Ectodermal cell (in vitro differentiated cells): ENCODE results near the gene RNF4.
"Not testable (repeated sequence)": the region's sequence is repeated elsewhere in the genome, so short reads cannot be mapped to it uniquely, and the experiment has no call there.

Source experiments
- H3K27ac ChIP-seq: 2 replicates; pipeline ENCODE4 v1.7.0; 2013; ENCODE audit warnings: mild to moderate bottlenecking, low read depth, low read length; ENCODE audit not compliant: insufficient read depth, poor library complexity, severe bottlenecking
- H3K27me3 ChIP-seq: 2 replicates; pipeline ENCODE4 v1.7.0; 2013; ENCODE audit warnings: mild to moderate bottlenecking, low read length; ENCODE audit not compliant: insufficient read depth, control insufficient read depth, poor library complexity, severe bottlenecking
- H3K36me3 ChIP-seq: one replicate; pipeline ENCODE4 v1.7.0; 2013; ENCODE audit warnings: low read length; ENCODE audit not compliant: control insufficient read depth, insufficient read depth
- H3K4me1 ChIP-seq: one replicate; pipeline ENCODE4 v1.7.0; 2013; ENCODE audit warnings: low read length; ENCODE audit not compliant: control insufficient read depth, insufficient read depth
- H3K4me3 ChIP-seq: 2 replicates; pipeline ENCODE4 v1.7.0; 2013; ENCODE audit warnings: low read depth, low read length, control low read depth; ENCODE audit not compliant: insufficient read depth
- H3K9me3 ChIP-seq: 2 replicates; pipeline ENCODE4 v1.7.0; 2013; ENCODE audit warnings: mild to moderate bottlenecking, low read length, moderate library complexity; ENCODE audit not compliant: control insufficient read depth
- WGBS, 2 experiments: methylation state at CpG; one replicate each; pipeline ENCODE4 v1.1.7; 2013; ENCODE audit warnings: missing lambda C conversion rate in 2 of 2; 5-methylcytosine and 5-hydroxymethylcytosine counted together

Gene RNF4

GRCh38 chr4:2507259-2507658 is 38.4 kb downstream of the RNF4 start:
- no peak overlapping the region for H3K27ac ChIP-seq
- no peaks in the 10 kb centered on the region for H3K27me3 ChIP-seq
- no peak overlapping the region for H3K4me3 ChIP-seq
- H3K36me3 ChIP-seq = peaks cover 33% of the 10 kb centered on the region
- no peaks in the 10 kb centered on the region for H3K4me1 ChIP-seq
- 95 to 97% methylated on average over 4 of the region's 4 CpGs for WGBS, 2 experiments
- no peaks in the 10 kb centered on the region for H3K9me3 ChIP-seq

GRCh38 chr4:2507855-2508254 is 38.9 kb downstream of the RNF4 start:
- Histone ChIP-seq H3K27me3 (no peaks in the 10 kb centered on the region), H3K4me3 (no peak overlapping the region), H3K36me3 (peaks cover 38% of the 10 kb centered on the region), H3K27ac (no peak overlapping the region), H3K9me3 (no peaks in the 10 kb centered on the region), H3K4me1 (no peaks in the 10 kb centered on the region)
- 93 to 98% methylated on average over 6 to 7 of the region's 7 CpGs for WGBS, 2 experiments

- 95 to 96% methylated on average over 13 of the region's 13 CpGs for WGBS, 2 experiments
- Histone ChIP-seq H3K4me3 (no peak overlapping the region), H3K36me3 (peaks cover 51% of the 10 kb centered on the region), H3K27ac (no peak overlapping the region), H3K9me3 (no peaks in the 10 kb centered on the region), H3K27me3 (no peaks in the 10 kb centered on the region), H3K4me1 (no peaks in the 10 kb centered on the region)
Measured at GRCh38 chr4:2510351-2511259, 41.7 kb downstream of the RNF4 start.

- H3K36me3 ChIP-seq = peaks cover 50% of the 10 kb centered on the region
- no peak overlapping the region for H3K4me3 ChIP-seq
- WGBS, 2 experiments = 88 to 92% methylated on average over 9 of the region's 9 CpGs
- no peaks in the 10 kb centered on the region for H3K9me3 ChIP-seq
- no peak overlapping the region for H3K27ac ChIP-seq
- no peaks in the 10 kb centered on the region for H3K4me1 ChIP-seq
- no peaks in the 10 kb centered on the region for H3K27me3 ChIP-seq
Measured at GRCh38 chr4:2511645-2512131, 42.8 kb downstream of the RNF4 start.

- peaks cover 46% of the 10 kb centered on the region for H3K36me3 ChIP-seq
Measured at GRCh38 chr4:2512396-2513135, 43.7 kb downstream of the RNF4 start.

GRCh38 chr4:2514193-2514592 is 45.3 kb downstream of the RNF4 start:
- 95 to 97% methylated on average over 9 of the region's 9 CpGs for WGBS, 2 experiments
- not testable (repeated sequence) for H3K27me3 ChIP-seq
- peaks cover 42% of the 10 kb centered on the region for H3K36me3 ChIP-seq

More at GRCh38 chr4:2512396-2513135, 43.7 kb downstream of the RNF4 start:
- Histone ChIP-seq H3K4me3 (no peak overlapping the region), H3K27me3 (no peaks in the 10 kb centered on the region), H3K4me1 (no peaks in the 10 kb centered on the region), H3K9me3 (no peaks in the 10 kb centered on the region), H3K27ac (no peak overlapping the region)
- 96 to 97% methylated on average over 15 of the region's 15 CpGs for WGBS, 2 experiments

GRCh38 chr4:2514944-2515343 is 46.0 kb downstream of the RNF4 start:
- not testable (repeated sequence) for H3K9me3 ChIP-seq, H3K4me3 ChIP-seq, H3K4me1 ChIP-seq, H3K27me3 ChIP-seq, H3K27ac ChIP-seq
- H3K36me3 ChIP-seq = peaks cover 36% of the 10 kb centered on the region
- 96% methylated on average over 11 of the region's 11 CpGs for WGBS, 2 experiments

More at GRCh38 chr4:2514193-2514592, 45.3 kb downstream of the RNF4 start:
- H3K27ac ChIP-seq, H3K9me3 ChIP-seq, H3K4me1 ChIP-seq, H3K4me3 ChIP-seq: not testable (repeated sequence)

GRCh38 chr4:2515830-2516550 is 47.1 kb downstream of the RNF4 start:
- Histone ChIP-seq H3K36me3 (peaks cover 26% of the 10 kb centered on the region), H3K27me3 (no peaks in the 10 kb centered on the region), H3K27ac (no peak overlapping the region), H3K4me3 (no peak overlapping the region), H3K4me1 (no peaks in the 10 kb centered on the region), H3K9me3 (no peaks in the 10 kb centered on the region)
- 92 to 93% methylated on average over 4 of the region's 4 CpGs for WGBS, 2 experiments

GRCh38 chr4:2516635-2517034 is 47.7 kb downstream of the RNF4 start:
- no peak overlapping the region for H3K27ac ChIP-seq
- no peaks in the 10 kb centered on the region for H3K27me3 ChIP-seq
- 93 to 100% methylated on average over 1 to 2 of the region's 2 CpGs for WGBS, 2 experiments
- H3K4me1 ChIP-seq = no peaks in the 10 kb centered on the region
- H3K36me3 ChIP-seq = peaks cover 26% of the 10 kb centered on the region
- H3K4me3 ChIP-seq = no peak overlapping the region
- no peaks in the 10 kb centered on the region for H3K9me3 ChIP-seq

GRCh38 chr4:2526559-2526958 is 57.7 kb downstream of the RNF4 start:
- no peaks in the 10 kb centered on the region for H3K36me3 ChIP-seq
- no peak overlapping the region for H3K4me3 ChIP-seq
- H3K27ac ChIP-seq = no peak overlapping the region
- H3K9me3 ChIP-seq = no peaks in the 10 kb centered on the region
- H3K4me1 ChIP-seq = no peaks in the 10 kb centered on the region
- 94% methylated on average over 9 of the region's 9 CpGs for WGBS, 2 experiments
- H3K27me3 ChIP-seq = no peaks in the 10 kb centered on the region
